PC-9 (cell line): ENCODE data around the gene GPC1. TPM values are rescaled to one million over a fixed set of nuclear protein-coding genes. Genes with fewer than 3 reads are reported as not detected.

Experiments
- BruUV-seq: library from RNA; stranded (reverse); fragments of 400-500 nt; replicated peaks from 2 replicates; lab custom pipeline; 2021; lab: Mats Ljungman, UMichigan
- CTCF ChIA-PET: fragments of 300-600 bp; sonication (Branson Sonifier 250); formaldehyde crosslinking; loops from one replicate; lab custom pipeline; 2022; ENCODE audit warnings: antibody characterized with exemption; lab: Charles Lee
- POLR2A ChIA-PET: fragments of 300-600 bp; sonication (Branson Sonifier 250); formaldehyde crosslinking; loops from one replicate; lab custom pipeline; 2022; ENCODE audit warnings: antibody characterized with exemption; ENCODE audit not compliant: unreplicated experiment; lab: Charles Lee
- DNase-seq, 2 experiments: peaks; one replicate each; pipeline versions ENCODE4 v3.0.0 to v3.0.0-alpha.2; 2015 to 2022; ENCODE audit warnings: mixed read lengths in 1 of 2
- H2AFZ ChIP-seq: fragments of 200-600 bp; sonication (generic); 2 replicates; pipeline ENCODE4 v1.8.1; 2017; ENCODE audit warnings: antibody characterized with exemption
- H3F3A ChIP-seq: fragments of 200-600 bp; sonication (generic); 2 replicates; pipeline ENCODE4 v1.8.1; 2017; ENCODE audit warnings: antibody characterized with exemption, mild to moderate bottlenecking, low read depth; ENCODE audit not compliant: insufficient read depth
- H3K27ac ChIP-seq: fragments of 200-600 bp; sonication (generic); 2 replicates; pipeline ENCODE4 v1.6.1; 2016; ENCODE audit warnings: mixed run types
- H3K27me3 ChIP-seq: fragments of 200-600 bp; sonication (generic); 2 replicates; pipeline ENCODE4 v1.6.1; 2016; ENCODE audit warnings: low read depth, mixed run types; ENCODE audit not compliant: insufficient read depth
- H3K36me3 ChIP-seq: fragments of 200-600 bp; sonication (generic); 2 replicates; pipeline ENCODE4 v1.6.1; 2016; ENCODE audit warnings: low read depth, mixed run types
- H3K4me1 ChIP-seq: fragments of 200-600 bp; sonication (generic); replicated peaks from 2 replicates; pipeline ENCODE4 v1.6.1; 2016; ENCODE audit warnings: mixed run types; ENCODE audit not compliant: insufficient read depth
- H3K4me2 ChIP-seq: fragments of 200-600 bp; sonication (generic); 2 replicates; pipeline ENCODE4 v1.6.1; 2017; ENCODE audit warnings: mixed run types
- H3K4me3 ChIP-seq: fragments of 200-600 bp; sonication (generic); 2 replicates; pipeline ENCODE4 v1.6.1; 2016; ENCODE audit warnings: mixed run types
- H3K79me2 ChIP-seq: fragments of 200-600 bp; sonication (generic); 2 replicates; pipeline ENCODE4 v1.6.1; 2017; ENCODE audit warnings: low read depth, mixed run types
- H3K9me2 ChIP-seq: fragments of 200-600 bp; sonication (generic); 2 replicates; pipeline ENCODE4 v1.8.1; 2017; ENCODE audit warnings: mild to moderate bottlenecking; ENCODE audit not compliant: insufficient read depth
- H3K9me3 ChIP-seq: fragments of 200-600 bp; sonication (generic); 2 replicates; pipeline ENCODE4 v1.8.1; 2016; ENCODE audit warnings: low read depth; ENCODE audit not compliant: insufficient read depth
- H4K20me1 ChIP-seq: fragments of 200-600 bp; sonication (generic); 2 replicates; pipeline ENCODE4 v1.8.1; 2017; ENCODE audit not compliant: insufficient read depth
- EZH2 ChIP-seq: fragments of 200-600 bp; sonication (generic); IDR thresholded peaks from 2 replicates; pipeline ENCODE4 v1.8.0; 2017; ENCODE audit warnings: antibody characterized with exemption, low read depth
- intact Hi-C: fragments of 100-400 bp; cut with micrococcal nuclease; formaldehyde crosslinking; loops from one replicate; pipeline ENCODE4 v1.10.0; 2022; ENCODE audit not compliant: unreplicated experiment
- total RNA-seq: library from RNA; stranded (reverse); gene quantifications from 2 replicates; pipeline ENCODE4 v1.2.3, GENCODE V29; 2021
- TF ChIP-seq, protein P1 (sequence below): fragments of 200-600 bp; sonication (generic); conservative IDR thresholded peaks from 2 replicates; pipeline ENCODE4 v1.6.1; 2017; ENCODE audit warnings: mixed run types, antibody characterized with exemption, mild to moderate bottlenecking, moderate library complexity

GPC1 gene
- total RNA-seq, 1 experiment from 2014 or later, result 302 TPM

GRCh38 chr2:240441326-240441992, 6.0 kb downstream of the GPC1 start:
- Histone ChIP-seq H3K79me2 (peaks cover 35% of the 10 kb centered on the region), H3K4me3 (no peak overlapping the region), H3K27me3 (no peaks in the 10 kb centered on the region), H3K4me2 (no peak overlapping the region), H3K27ac (no peak overlapping the region), H3K36me3 (no peaks in the 10 kb centered on the region), H3F3A (no peaks in the 10 kb centered on the region), H2AFZ (no peak overlapping the region), H4K20me1 (peaks cover 31% of the 10 kb centered on the region), H3K4me1 (peaks cover 21% of the 10 kb centered on the region), H3K9me2 (no peaks in the 10 kb centered on the region), H3K9me3 (no peaks in the 10 kb centered on the region)
- TF ChIP-seq, protein P1, sequence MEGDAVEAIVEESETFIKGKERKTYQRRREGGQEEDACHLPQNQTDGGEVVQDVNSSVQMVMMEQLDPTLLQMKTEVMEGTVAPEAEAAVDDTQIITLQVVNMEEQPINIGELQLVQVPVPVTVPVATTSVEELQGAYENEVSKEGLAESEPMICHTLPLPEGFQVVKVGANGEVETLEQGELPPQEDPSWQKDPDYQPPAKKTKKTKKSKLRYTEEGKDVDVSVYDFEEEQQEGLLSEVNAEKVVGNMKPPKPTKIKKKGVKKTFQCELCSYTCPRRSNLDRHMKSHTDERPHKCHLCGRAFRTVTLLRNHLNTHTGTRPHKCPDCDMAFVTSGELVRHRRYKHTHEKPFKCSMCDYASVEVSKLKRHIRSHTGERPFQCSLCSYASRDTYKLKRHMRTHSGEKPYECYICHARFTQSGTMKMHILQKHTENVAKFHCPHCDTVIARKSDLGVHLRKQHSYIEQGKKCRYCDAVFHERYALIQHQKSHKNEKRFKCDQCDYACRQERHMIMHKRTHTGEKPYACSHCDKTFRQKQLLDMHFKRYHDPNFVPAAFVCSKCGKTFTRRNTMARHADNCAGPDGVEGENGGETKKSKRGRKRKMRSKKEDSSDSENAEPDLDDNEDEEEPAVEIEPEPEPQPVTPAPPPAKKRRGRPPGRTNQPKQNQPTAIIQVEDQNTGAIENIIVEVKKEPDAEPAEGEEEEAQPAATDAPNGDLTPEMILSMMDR, result no peak
- no peak for TF ChIP-seq EZH2
- no peak for DNase-seq
- ChIA-PET POLR2A (no interaction called here), CTCF (interaction anchor here (0.6 kb wide), 1 partner anchor 208 kb away, joined by 17 read pairs; no protein-coding TSS in a partner anchor)
- BruUV-seq, result no TSS peak
- intact Hi-C loops, result no loop called here

DNA sequence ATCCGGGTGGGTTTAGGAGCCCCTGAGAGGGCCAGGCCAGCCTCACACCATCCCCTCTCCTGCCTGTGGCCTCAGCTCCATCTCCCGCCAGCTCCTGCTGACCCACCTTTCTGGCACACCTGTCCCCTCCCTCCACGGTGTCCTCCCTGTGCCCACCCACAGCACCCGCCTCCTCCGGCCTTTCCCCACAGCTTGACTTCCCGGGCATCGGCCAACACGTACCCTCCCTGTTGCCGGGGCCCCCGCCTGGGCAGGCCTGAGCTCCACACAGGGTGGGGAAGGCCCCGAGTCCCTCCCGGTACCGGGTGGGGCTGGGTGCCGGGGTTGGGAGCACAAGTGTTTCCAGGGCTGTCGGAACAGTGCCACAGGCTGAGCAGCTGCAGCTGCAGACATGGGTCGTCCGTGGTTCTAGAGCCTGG, 6.5 kb downstream of the GPC1 start:
- TF ChIP-seq, protein P1, result no peak
- TF ChIP-seq EZH2, result no peak
- no peak overlapping the region for H3K4me3 ChIP-seq

GRCh38 chr2:240442891-240443715, 7.6 kb downstream of the GPC1 start:
- no peak overlapping the region for H3K27ac ChIP-seq
- no peaks in the 10 kb centered on the region for H3F3A ChIP-seq
- TF ChIP-seq, protein P1, result no peak
- TF ChIP-seq EZH2, result no peak
- no TSS peak for BruUV-seq
- peaks cover 25% of the 10 kb centered on the region for H4K20me1 ChIP-seq
- DNase-seq, result no peak
- H3K4me1 ChIP-seq, result peaks cover 6% of the 10 kb centered on the region; the same call in 1 of the 2 replicates
- intact Hi-C loops, result no loop called here
- no peak overlapping the region for H2AFZ ChIP-seq
- H3K4me3 ChIP-seq, result no peak overlapping the region
- CTCF ChIA-PET, result interaction anchor here (0.6 kb wide), 1 partner anchor 98 kb away, joined by 3 read pairs; no protein-coding TSS in a partner anchor
- H3K79me2 ChIP-seq, result peaks cover 19% of the 10 kb centered on the region
- H3K36me3 ChIP-seq, result no peaks in the 10 kb centered on the region
- no peaks in the 10 kb centered on the region for H3K9me3 ChIP-seq
- no peaks in the 10 kb centered on the region for H3K9me2 ChIP-seq
- no peak overlapping the region for H3K4me2 ChIP-seq
- no peaks in the 10 kb centered on the region for H3K27me3 ChIP-seq
- POLR2A ChIA-PET, result interaction anchor here (0.8 kb wide), 1 partner anchor 73 kb away, joined by 4 read pairs; no protein-coding TSS in a partner anchor

More for the DNA sequence above, 6.5 kb downstream of the GPC1 start:
- Histone ChIP-seq H3K9me2 (no peaks in the 10 kb centered on the region), H4K20me1 (peaks cover 31% of the 10 kb centered on the region), H3K79me2 (peaks cover 30% of the 10 kb centered on the region), H2AFZ (no peak overlapping the region), H3K27ac (no peak overlapping the region), H3K4me2 (no peak overlapping the region), H3K9me3 (no peaks in the 10 kb centered on the region), H3K4me1 (peaks cover 16% of the 10 kb centered on the region), H3K27me3 (no peaks in the 10 kb centered on the region), H3K36me3 (no peaks in the 10 kb centered on the region), H3F3A (no peaks in the 10 kb centered on the region)
- DNase-seq, result no peak
- intact Hi-C loops, result no loop called here
- ChIA-PET POLR2A (no interaction called here), CTCF (interaction anchor here (0.6 kb wide), 1 partner anchor 209 kb away, joined by 17 read pairs; no protein-coding TSS in a partner anchor)
- BruUV-seq, result no TSS peak
